TTC549 (cell line): Measurements from ENCODE around the gene NEMF.
"Not testable (repeated sequence)": the region's sequence is repeated elsewhere in the genome, so short reads cannot be mapped to it uniquely, and the experiment has no call there.

ENCODE experiments used
- FAIRE-seq: peaks from 2 replicates; lab custom pipeline; 2012; peaks lifted over from hg19 to GRCh38; lab: Jason Lieb, UNC

NEMF gene

DNA sequence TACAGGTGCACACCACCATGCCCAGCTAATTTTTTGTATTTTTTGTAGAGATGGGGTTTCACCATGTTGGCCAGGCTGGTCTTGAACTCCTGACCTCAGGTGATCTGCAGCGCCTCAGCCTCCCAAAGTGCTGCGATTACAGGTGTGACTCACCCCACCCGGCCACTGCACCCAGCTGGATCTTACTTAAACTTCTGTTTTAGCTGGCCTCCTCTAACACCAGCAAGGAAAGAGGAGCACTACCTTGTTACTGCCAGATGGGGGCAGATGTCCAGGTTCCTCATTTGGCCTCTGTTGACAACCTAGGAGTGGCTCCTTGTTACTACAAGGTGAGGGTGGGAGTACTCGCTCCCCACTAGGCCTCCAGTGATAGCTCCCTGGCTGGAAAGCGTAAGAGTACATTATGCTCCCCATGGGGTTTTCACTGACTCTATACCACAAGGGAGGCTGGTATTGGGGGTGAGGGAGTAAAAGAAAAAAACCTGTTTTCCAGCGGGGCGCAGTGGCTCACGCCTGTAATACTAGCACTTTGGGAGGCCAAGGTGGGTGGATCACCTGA lies 27.1 kb upstream of the NEMF start:
- no peak for FAIRE-seq

DNA sequence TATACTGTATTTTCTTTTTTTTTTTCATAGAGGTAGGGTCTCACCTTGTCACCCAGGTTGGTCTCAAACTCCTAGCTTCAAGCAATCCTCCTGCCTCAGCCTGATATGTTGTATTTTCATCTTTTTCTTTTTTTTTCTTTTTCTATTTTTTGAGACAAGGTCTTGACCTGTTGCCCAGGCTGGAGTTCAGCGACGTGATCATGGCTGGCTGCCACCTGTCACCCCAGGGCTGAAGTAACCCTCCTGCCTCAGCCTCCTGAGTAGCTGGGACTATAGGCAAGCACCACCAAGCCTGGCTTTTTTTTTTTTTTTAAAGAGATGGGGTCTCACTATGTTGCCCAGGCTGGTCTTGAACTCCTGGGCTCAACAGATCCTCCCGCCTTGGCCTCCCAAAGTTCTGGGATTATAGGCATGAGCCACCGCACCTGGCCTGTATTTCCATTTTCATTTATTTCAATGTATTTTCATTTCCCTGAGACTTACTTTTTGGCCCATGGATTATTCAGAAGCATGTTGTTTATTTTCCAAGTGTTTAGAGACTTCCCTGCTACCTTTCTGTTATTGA lies 24.1 kb upstream of the NEMF start:
- no peak for FAIRE-seq

DNA sequence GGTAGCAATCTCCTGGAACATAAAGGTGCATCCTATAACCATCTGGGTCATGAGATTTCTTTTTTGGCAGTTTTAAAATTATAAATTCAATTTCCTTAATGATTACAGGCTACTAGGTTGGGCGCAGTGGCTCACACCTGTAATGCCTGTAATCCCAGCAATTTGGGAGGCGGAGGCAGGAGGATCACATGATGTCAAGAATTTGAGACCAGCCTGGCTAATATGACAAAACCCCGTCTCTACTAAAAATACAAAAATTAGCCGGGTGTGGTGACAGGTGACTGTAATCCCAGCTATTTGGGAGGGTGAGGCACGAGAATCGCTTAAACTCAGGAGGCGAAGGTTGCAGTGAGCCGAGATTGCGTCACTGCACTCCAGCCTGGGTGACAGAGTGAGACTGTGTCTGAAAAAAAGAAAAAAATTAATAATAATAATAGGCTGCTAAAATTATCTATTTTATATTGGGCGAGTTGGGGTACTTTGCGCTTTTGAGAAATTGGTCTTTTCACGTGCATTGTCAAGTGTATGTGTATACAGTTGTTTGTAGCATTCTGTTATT lies 23.1 kb upstream of the NEMF start:
- FAIRE-seq, result no peak

DNA sequence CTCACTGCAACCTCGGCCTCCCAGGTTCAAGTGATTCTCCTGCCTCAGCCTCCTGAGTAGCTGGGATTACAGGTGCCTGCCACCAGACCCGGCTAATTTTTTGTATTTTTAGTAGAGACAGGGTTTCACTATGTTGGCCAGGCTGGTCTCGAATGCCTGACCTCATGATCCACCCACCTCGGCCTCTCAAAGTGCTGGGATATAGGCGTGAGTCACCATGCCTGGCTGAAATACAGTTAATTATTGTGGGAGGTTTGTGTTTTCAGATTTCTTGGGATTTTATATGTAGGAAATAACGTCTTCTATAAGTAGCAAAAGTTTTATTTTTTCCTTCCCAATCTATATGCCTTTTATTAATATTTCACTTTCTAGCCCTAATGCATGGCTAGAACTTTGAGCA lies 21.0 kb upstream of the NEMF start:
- FAIRE-seq, result not testable (repeated sequence)

DNA sequence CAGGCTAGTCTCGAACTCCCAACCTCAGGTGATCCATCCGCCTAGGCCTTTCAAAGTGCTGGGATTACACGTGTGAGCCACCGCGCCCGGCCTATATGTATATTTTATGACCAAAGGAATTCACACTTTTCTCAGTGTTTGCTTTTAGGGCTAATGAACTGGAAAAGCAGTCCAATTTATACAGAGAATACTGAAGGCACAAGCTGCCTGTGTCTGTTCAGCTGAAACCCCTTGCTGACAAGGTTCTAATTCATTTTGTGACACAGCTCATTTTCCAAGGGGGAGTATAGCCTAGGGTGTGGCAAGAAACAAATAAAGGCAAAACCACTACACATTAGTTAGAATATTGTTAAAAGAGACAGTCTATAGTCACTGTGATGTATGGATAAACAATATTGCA lies 18.3 kb upstream of the NEMF start:
- FAIRE-seq, result no peak

DNA sequence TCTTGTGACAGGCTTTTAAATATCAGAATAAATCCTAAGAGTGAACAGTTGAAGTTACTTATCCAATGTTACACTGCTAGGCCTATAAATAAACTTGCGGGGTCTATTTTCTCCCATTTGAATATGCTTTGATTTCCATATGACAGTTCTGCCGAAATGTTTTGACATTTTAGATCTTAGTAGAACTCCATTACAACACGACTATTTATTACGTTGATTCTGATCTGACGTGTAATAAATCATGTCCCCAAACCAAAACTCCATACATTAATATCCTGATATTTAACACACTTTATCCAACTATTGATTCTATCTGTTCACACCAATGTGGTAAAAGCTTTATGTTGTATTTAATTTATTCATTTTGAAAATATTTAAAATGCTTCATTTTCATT lies 16.1 kb upstream of the NEMF start:
- no peak for FAIRE-seq

DNA sequence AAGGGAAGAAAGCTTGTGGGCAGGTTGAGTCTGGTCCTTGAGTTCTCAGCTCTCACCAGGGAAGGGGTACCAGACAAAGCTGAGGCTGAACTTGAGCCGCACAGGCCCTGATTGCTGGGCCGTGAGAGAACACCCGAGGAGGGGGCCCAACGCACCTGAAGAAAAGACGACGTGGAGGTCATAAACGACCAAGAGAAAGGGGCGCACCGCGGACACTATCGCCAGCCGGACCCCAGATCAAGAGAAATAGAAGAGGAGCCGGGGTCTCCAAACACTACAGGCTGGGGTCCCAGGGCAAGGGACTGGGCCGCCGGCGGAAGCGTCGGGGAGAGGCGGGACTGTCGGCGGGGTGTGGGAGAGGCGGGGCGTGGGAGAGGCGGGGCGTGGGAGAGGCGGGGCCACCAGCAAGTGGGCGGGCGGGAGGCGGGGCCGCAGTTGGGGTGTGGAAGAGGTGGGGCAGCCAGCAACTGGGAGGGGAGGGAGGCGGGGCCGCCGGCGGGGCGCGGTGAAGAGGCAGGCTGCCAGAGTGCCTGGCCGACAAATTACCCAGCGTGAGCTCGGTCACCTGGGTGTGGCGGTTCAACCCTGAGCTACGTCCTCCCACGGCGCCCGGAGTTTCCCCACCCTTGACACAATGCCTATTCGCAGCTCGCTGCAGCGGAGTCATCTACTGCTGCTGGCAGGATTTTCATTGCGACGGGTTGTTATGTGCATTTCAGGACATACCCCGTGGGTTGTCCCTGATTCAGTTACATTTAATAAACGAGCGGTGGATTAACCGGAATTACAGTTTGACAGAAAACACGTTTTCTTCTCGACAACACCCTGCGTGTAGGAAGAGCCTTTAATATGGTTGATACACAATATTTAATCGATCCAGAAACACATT lies 15.5 kb upstream of the NEMF start:
- FAIRE-seq, result no peak

DNA sequence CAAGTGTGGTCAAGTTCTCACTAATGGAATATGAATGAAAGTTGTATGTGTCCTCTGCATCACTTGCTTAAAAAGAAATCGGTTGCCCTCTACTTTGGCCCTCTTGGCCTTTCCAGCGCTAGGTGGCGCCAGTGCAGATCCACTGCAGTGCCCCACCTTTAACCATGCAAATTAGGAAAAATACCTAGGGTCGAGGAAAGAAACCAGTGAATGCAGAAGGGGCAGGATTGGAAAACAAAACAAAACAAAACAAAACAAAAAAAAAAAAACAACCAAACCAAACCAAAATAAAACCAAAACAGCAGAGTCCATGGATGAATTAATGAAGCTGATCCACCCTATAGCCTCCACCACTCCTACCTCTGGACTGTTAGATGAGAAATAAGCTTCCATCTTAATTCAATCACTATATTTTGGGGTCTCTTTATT lies 12.9 kb upstream of the NEMF start:
- FAIRE-seq, result peak; percentile 5

DNA sequence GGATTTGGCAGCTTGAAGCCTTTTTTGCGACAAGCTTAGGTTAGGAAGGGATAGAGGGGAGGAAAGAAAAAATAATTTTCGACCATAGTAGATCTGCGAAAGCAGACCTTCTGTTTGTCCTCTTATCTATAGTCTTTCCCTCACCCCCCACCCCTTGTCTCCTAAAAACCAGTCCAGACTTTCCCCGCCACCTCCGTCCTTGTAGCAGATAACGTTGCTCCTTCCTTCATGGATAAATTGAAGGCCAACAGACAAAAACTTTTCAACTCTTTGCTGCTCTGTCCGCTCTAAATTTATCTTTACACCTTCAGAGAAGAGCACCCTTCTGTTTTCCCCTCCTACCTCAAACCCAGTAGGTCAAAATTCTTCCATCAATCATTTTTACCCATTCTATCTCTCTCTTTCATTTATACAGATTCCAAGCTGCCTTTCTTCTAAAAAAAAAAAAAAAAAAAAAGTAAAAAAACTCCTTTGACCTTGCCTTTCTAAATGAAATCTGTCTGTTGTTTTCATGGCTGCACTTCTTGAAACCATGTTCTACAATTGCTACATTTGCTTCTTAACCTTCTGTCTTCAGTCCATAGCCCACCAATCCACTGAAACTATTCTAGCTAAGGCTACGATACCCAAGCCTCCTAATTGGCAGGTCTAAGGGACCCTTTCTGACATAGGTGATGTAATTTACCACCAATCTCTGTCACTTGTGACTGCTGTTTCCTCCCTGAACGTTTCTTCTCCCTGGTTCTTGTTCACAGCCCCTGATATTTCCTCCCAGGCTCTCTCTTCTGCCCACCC lies 11.1 kb upstream of the NEMF start:
- FAIRE-seq, result no peak

DNA sequence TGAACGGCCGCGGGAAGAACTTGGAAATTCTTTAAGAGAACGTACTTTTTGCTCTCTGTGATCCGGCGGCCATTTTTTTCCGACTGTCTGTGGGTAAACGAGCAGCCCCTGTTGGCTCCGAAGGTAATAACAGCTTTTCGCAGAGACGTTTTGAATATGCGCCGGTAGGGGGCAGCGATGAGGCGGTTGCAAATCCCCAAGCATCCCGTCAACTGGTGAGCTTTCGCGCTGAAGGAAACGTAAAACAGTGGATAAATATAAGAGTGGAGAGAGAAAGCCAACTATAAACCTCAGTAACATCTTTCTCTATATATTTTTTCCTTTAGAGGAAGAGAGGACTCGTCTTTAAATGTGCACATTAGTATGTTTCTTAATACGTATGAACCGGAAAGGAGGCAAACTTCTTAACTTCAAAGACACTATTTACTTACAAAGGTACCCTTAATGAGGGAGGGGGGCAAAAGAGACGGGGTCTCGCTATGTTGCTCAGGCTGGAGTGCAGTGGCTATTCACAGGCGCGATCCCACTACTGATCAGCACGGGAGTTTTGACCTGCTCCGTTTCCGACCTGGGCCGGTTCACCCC lies 9.6 kb upstream of the NEMF start:
- FAIRE-seq, result peak; percentile 93

DNA sequence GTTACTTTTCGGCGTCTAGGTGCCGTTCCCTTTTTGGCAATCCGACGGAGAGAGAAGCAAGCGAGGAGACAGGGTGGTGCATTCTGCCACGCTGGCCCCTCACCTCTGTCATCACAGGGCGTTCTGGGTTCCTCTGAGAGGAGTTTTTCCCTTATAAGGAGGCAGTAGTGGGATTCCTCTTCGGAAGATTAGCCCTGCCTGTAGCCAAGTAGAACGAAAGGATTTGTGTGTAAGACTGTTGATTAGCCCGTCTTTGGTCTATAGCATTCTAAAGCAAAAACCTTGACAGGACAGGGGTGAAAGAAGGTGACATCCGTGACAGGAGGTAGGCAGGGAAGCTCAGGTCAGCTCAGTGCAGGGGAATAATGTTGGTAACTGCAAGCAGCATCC lies 9.1 kb upstream of the NEMF start:
- FAIRE-seq, result no peak

DNA sequence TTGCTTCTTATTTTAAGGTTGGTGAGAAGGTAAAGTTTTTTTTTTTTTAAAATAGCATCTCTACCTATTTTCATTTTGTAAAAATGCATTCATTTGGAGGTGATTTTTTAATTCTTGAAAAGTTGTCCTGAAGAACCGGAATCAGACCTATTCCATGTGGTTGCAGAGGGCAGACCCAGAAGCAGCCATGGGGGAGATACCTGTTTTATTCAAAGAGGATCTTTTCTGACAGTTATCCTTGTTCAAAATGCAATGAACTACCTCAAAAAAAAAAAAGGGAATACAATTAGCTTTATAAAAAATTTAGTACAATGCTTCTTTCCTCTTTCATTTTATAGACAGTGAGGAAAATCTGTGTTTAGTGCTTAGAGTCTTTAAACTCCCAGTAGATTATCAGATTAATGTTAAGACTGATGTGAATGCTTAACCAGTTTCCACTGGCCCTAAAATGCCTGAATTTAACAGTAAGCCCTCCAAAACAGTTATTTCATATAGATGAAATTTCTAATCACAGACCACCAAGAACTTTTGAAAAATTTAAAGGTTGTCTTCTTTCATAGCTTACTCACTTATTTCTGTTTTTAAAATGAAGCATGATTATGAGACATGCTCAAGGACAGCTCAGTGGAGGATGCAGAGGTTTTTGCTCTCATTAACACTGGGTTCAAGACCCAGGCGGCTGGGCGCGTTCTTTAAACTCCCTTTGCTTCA lies 8.6 kb upstream of the NEMF start:
- no peak for FAIRE-seq

DNA sequence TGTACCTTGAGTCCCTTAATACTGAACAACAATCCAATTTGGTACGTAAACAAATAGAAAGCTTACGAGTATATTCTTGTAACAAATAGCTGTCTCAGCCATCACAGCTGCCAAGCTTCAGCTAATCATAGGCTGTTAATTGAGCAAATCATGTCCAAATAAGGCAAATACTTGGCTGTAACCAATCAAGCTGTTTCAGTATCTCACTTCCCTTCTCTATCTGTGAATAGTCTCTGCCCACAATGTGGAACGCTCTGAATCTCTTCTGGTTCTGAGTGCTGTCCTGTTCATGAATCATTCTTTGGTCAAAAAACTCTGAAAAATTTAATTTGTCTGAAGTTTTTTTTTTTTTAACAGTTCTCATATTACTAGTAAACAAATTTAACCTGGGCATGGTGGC lies 5.8 kb upstream of the NEMF start:
- FAIRE-seq, result no peak

DNA sequence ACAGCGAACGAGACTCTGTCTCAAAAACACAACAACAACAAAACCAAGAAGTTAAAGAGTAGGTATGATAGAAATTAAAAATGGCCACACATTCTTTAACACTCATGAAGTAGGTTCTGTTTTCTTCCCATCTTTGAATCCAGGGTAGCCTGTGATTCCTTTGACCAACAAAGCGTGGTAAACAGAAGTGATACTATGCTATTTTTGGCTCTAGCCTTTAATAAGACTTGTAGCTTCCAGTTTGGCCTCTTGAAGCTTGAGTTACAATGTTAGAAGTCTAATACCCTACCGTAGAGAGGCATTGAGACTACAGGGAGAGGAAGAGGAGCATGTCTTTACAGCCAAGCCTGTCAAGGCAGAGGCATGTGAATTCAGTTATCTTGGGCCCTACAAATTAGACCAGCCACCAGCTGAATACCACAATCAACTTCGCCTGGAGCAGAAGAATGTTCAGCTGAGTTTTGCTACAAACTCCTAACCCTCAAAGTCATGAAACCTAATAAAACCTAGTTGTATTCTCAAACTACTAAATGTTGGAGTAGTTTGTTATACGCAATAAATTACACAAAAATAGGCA lies 4.9 kb upstream of the NEMF start:
- FAIRE-seq, result no peak

DNA sequence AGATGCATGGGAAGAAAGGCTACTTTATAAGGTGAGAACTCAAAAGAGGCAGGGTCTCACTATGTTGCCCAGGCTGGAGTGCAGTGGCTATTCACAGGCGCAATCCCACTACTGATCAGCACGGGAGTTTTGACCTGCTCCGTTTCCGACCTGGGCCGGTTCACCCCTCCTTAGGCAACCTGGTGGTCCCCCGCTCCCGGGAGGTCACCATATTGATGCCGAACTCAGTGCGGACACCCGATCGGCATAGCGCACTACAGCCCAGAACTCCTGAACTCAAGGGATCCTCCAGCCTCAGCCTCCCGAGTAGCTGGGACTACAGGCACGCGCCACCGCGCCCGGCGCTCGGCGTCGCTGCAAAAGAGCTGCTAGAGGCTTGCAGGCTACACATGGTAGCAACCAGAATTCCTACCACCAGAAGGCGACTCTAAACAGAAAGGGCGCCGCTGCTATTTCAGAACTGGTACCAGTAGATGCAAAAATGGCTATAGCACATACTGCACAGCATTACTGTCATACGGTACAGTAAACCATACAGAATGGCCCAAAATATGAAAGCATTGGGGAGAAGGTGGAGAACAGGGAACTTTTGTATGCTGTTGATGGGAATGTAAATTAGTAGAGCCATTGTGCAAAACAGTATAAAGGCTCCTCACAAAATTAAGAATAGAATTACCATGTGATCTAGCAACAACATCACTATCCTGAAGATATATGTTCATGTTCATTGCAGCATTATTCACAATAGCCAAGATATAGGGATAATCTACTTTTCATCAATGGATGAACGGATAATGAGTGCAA lies 1.2 kb upstream of the NEMF start:
- no peak for FAIRE-seq

DNA sequence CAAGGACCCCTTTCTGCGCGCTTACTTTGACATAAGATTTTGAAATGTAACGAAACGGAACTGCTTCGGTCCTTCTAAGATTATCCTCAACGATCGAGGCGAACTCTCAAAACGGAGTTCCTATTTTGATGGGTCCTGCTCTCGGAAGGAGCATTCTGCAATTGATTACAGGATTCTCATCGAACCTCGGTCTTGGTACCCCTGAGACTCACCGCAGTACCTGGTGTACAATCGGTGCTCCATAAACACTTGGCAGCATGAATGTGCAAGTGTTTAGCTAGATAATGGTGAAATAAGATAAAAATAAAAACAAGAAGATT lies 530 bp upstream of the NEMF start:
- no peak for FAIRE-seq

DNA sequence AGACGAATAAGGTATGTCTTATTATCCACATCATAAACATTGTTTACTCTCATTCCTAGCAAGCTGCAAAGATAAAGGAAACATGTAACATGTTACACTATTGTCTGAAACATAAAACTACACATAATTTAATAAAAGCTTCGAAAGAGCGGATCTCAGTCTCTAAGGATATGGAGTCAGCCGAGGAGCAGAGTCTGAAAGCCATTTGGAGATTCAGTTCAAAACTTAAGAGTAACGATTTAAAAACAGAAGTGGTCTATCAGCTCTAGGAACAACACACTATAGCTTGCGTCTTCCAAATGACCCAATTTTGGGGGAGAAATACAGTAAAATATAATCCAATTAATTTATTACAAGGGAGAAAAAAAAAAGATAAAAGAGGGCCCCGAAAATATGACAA lies 775 bp downstream of the NEMF start:
- FAIRE-seq, result no peak

DNA sequence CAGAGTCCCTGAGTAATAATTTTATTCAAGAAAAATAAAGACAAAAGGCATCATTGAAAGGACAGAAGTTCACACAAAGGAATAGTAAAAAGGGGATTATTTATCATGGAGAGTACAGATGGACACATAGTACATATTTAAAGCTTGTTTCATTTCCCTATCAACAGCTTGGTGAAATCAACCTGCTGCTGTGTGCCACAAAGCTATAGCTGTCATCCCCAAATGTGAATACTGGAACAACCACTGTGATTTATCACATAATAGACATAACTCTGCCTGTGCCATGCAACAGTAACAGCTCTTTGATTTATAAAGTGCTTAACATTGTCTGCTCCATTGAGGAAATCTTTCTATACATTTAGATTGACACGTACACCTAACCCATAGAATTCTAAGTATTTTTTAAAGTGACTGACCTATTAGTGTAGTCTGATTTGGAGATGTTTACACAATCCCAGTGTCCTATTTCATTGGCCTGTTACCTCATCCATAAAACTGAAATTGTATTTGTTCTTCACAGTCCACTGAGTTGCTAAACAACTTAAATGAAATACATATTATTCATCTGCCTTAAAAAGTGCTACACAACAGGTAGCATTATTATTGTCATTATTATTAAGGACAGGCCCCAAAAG lies 3.3 kb downstream of the NEMF start:
- no peak for FAIRE-seq

DNA sequence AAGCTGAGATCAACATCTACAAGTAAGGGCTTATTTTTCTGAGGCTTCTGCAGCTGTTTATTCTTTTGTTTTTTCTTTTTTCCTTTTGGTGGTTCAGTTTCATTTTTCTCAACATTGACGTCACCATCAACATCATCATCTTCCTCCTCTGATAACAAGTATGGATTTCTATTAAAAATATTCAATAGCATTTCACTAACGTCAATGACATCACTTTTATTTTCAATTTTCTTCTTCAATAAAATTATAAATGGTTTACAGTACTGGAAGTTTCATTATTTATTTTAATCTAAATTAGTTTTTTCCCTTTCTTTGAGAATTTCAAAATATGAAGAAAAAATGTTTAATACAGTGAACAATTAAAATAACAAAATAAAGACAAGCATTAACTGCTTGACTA lies 23.9 kb downstream of the NEMF start:
- peak; percentile 58 for FAIRE-seq

DNA sequence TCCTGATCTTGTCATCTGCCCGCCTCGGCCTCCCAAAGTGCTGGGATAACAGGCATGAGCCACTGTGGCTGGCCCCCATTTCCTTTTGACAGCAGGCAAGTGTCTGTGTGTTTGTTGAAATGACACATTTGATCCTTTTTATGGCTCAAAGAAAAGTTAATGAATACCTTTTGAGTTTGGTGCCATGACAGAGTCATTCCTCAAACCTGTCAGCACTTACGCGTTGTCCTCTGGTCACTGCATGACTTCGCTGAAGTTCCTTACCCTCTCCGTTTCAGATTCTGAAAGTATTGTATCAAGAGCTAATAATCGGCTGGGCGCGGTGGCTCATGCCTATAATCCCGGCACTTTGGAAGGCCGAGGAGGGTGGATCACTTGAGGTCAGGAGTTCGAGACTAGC lies 32.4 kb downstream of the NEMF start:
- no peak for FAIRE-seq
